H1 (cell line): Measurements from ENCODE around the gene RPTN. TPM values are rescaled to one million over a fixed set of nuclear protein-coding genes. Genes with fewer than 3 reads are reported as not detected.

Source experiments
- CTCF ChIA-PET: fragments of 300-600 bp; sonication (Branson Sonifier 250); formaldehyde crosslinking; loops from one replicate; lab custom pipeline; 2021; ENCODE audit not compliant: partially characterized antibody; lab: Charles Lee
- POLR2A ChIA-PET: fragments of 300-600 bp; sonication (Branson Sonifier 250); formaldehyde crosslinking; loops from one replicate; lab custom pipeline; 2021; ENCODE audit warnings: inconsistent platforms; ENCODE audit not compliant: partially characterized antibody; lab: Charles Lee
- DNase-seq, 2 experiments: peaks; one replicate each; pipeline versions ENCODE4 v3.0.0 to v3.0.0-alpha.2; 2010 to 2022; ENCODE audit warnings: low spot score in 2 of 2, low read depth in 1 of 2, mixed read lengths in 1 of 2
- FAIRE-seq: peaks from 2 replicates; lab custom pipeline; 2011; peaks lifted over from hg19 to GRCh38; lab: Jason Lieb, UNC
- H2AFZ ChIP-seq: 2 replicates; pipeline ENCODE4 v1.8.1; 2012; ENCODE audit warnings: low read length, inconsistent platforms
- H2AK5ac ChIP-seq: 2 replicates; pipeline ENCODE4 v1.6.1; 2013; ENCODE audit warnings: low read depth, low read length
- H2BK120ac ChIP-seq: replicated peaks from 2 replicates; pipeline ENCODE3; 2013; ENCODE audit warnings: low read depth, low read length, inconsistent platforms
- H2BK12ac ChIP-seq: 2 replicates; pipeline ENCODE4 v1.6.1; 2013; ENCODE audit warnings: low read depth, low read length
- H2BK15ac ChIP-seq: 2 replicates; pipeline ENCODE4 v1.6.1; 2013; ENCODE audit warnings: low read length
- H2BK20ac ChIP-seq: 2 replicates; pipeline ENCODE4 v1.6.1; 2013; ENCODE audit warnings: low read length
- H2BK5ac ChIP-seq: 2 replicates; pipeline ENCODE4 v1.6.1; 2013; ENCODE audit warnings: low read depth, low read length
- H3K14ac ChIP-seq: 2 replicates; pipeline ENCODE4 v1.6.1; 2013; ENCODE audit warnings: inconsistent platforms; ENCODE audit not compliant: insufficient read length
- H3K18ac ChIP-seq: 2 replicates; pipeline ENCODE4 v1.6.1; 2013; ENCODE audit warnings: low read length; ENCODE audit errors: extremely low read depth
- H3K23ac ChIP-seq: 2 replicates; pipeline ENCODE4 v1.6.1; 2013; ENCODE audit warnings: inconsistent platforms; ENCODE audit not compliant: insufficient read length
- H3K23me2 ChIP-seq: 2 replicates; pipeline ENCODE4 v1.6.1; 2013; ENCODE audit warnings: low read depth, low read length
- H3K27ac ChIP-seq: 2 replicates; pipeline ENCODE4 v1.6.1; 2011; ENCODE audit warnings: low read depth, low read length, inconsistent platforms
- H3K27me3 ChIP-seq, 4 experiments: replicated peaks in 1 of 4; 1 replicate in 1 of 4; 2 replicates in 3 of 4; pipeline versions ENCODE4 v1.6.1 to v1.8.1; 2011 to 2013; ENCODE audit warnings: low read length in 3 of 4, mild to moderate bottlenecking in 3 of 4, inconsistent platforms in 2 of 4, mixed read lengths in 2 of 4, moderate library complexity in 1 of 4; ENCODE audit not compliant: control insufficient read depth in 3 of 4, insufficient read depth in 3 of 4; ENCODE audit errors: extremely low read depth in 1 of 4
- H3K36me3 ChIP-seq, 4 experiments: 2 replicates each; pipeline versions ENCODE4 v1.6.1 to v1.8.1; 2011 to 2013; ENCODE audit warnings: mild to moderate bottlenecking in 4 of 4, low read length in 3 of 4, moderate library complexity in 2 of 4, control low read depth in 1 of 4, inconsistent platforms in 1 of 4; ENCODE audit not compliant: insufficient read depth in 4 of 4, control insufficient read depth in 2 of 4
- H3K4ac ChIP-seq: replicated peaks from 2 replicates; pipeline ENCODE3; 2013; ENCODE audit warnings: low read length, low read depth, mixed read lengths, inconsistent platforms; ENCODE audit not compliant: insufficient read length
- H3K4me1 ChIP-seq, 4 experiments: replicated peaks in 1 of 4; 1 replicate in 1 of 4; 2 replicates in 3 of 4; pipeline versions ENCODE4 v1.6.1 to v1.8.1; 2011 to 2013; ENCODE audit warnings: low read length in 3 of 4, inconsistent platforms in 2 of 4, mixed read lengths in 1 of 4; ENCODE audit not compliant: insufficient read depth in 4 of 4, control insufficient read depth in 3 of 4
- H3K4me2 ChIP-seq, 2 experiments: 2 replicates each; pipeline versions ENCODE4 v1.6.1 to v1.8.1; 2011 to 2013; ENCODE audit warnings: low read depth in 2 of 2, low read length in 2 of 2, control low read depth in 1 of 2, inconsistent platforms in 1 of 2, mild to moderate bottlenecking in 1 of 2; ENCODE audit not compliant: insufficient read depth in 1 of 2
- H3K4me3 ChIP-seq, 4 experiments: fragments of 200-600, 300-600 bp in 1 of 4; sonication (generic), shearing (Covaris generic), sonication (Bioruptor Twin) in 1 of 4; 2 replicates each; pipeline versions ENCODE4 v1.5.1 to v1.8.1; 2011 to 2016; ENCODE audit warnings: low read length in 4 of 4, low read depth in 3 of 4, control low read depth in 2 of 4, inconsistent platforms in 2 of 4, mild to moderate bottlenecking in 2 of 4, mixed read lengths in 1 of 4, moderate library complexity in 1 of 4; ENCODE audit not compliant: insufficient read depth in 2 of 4; ENCODE audit errors: extremely low read depth in 1 of 4
- H3K56ac ChIP-seq: replicated peaks from 2 replicates; pipeline ENCODE3; 2013; ENCODE audit warnings: low read depth, mild to moderate bottlenecking, mixed read lengths, low read length, inconsistent platforms; ENCODE audit not compliant: insufficient read length
- H3K79me1 ChIP-seq: 2 replicates; pipeline ENCODE4 v1.6.1; 2013; ENCODE audit warnings: low read depth, low read length, control low read depth
- H3K79me2 ChIP-seq, 2 experiments: 2 replicates each; pipeline versions ENCODE4 v1.6.1 to v1.8.1; 2012 to 2013; ENCODE audit warnings: low read length in 2 of 2, mild to moderate bottlenecking in 2 of 2, inconsistent platforms in 1 of 2; ENCODE audit not compliant: insufficient read depth in 2 of 2, control insufficient read depth in 1 of 2
- H3K9ac ChIP-seq, 4 experiments: replicated peaks in 1 of 4; 1 replicate in 1 of 4; 2 replicates in 3 of 4; pipeline versions ENCODE4 v1.6.1 to v1.8.1; 2011 to 2013; ENCODE audit warnings: low read depth in 3 of 4, low read length in 3 of 4, control low read depth in 2 of 4, mild to moderate bottlenecking in 2 of 4, moderate library complexity in 2 of 4, inconsistent platforms in 1 of 4; ENCODE audit errors: extremely low read depth in 1 of 4
- H3K9me3 ChIP-seq, 2 experiments: 2 replicates each; pipeline versions ENCODE4 v1.6.1 to v1.8.1; 2012 to 2013; ENCODE audit warnings: mild to moderate bottlenecking in 2 of 2, moderate library complexity in 2 of 2, control low read depth in 1 of 2, inconsistent platforms in 1 of 2, low read depth in 1 of 2, low read length in 1 of 2, mixed read lengths in 1 of 2; ENCODE audit not compliant: insufficient read depth in 2 of 2
- H4K20me1 ChIP-seq, 2 experiments: replicated peaks in 1 of 2; 2 replicates each; pipeline versions ENCODE3 to v1.8.1; 2011 to 2013; ENCODE audit warnings: inconsistent platforms in 2 of 2, low read length in 2 of 2, mild to moderate bottlenecking in 1 of 2; ENCODE audit not compliant: insufficient read depth in 2 of 2, control insufficient read depth in 1 of 2
- H4K5ac ChIP-seq: 2 replicates; pipeline ENCODE4 v1.6.1; 2013; ENCODE audit warnings: low read length, low read depth, mixed read lengths, inconsistent platforms; ENCODE audit not compliant: insufficient read length
- H4K8ac ChIP-seq: 2 replicates; pipeline ENCODE4 v1.8.0; 2013; ENCODE audit warnings: mild to moderate bottlenecking, moderate library complexity, low read length, inconsistent platforms; ENCODE audit not compliant: insufficient read depth; ENCODE audit errors: extremely low read depth
- H4K91ac ChIP-seq: replicated peaks from 2 replicates; pipeline ENCODE3; 2013; ENCODE audit warnings: low read length, mixed read lengths, inconsistent platforms; ENCODE audit not compliant: insufficient read length
- SAP30 ChIP-seq: fragments of 300-600 bp; sonication (generic); IDR thresholded peaks from 2 replicates; pipeline ENCODE4 v1.7.1; 2012; ENCODE audit warnings: low read length, moderate library complexity, mild to moderate bottlenecking, inconsistent platforms; ENCODE audit not compliant: insufficient read depth, insufficient replicate concordance
- polyA plus RNA-seq, 7 experiments: library from polyadenylated mRNA; depleted of rRNA in 3 of 7; stranded (reverse) in 5 of 7; unstranded in 2 of 7; fragments of >200 nt in 5 of 7; fragments of 200-250 nt in 2 of 7; gene quantifications; 1 replicate in 5 of 7; 2 replicates in 1 of 7; 4 replicates in 1 of 7; pipeline versions ENCODE4 v1.2.1 to v1.2.3, GENCODE V29; 2011 to 2013; ENCODE audit warnings: missing spikeins in 2 of 7, mixed read lengths in 2 of 7
- total RNA-seq: library from RNA; stranded (reverse); fragmentation: NEBNext Ultra II Directional; extraction: Animal tissue kit (Norgen Biotek cat#: 25700); gene quantifications from 2 replicates; pipeline ENCODE4 v1.2.1, GENCODE V29; 2021

RPTN gene
- total and polyA plus RNA-seq, 2 of the 8 experiments (the other 6 are each of a cell fraction or from before 2014, with no cell fraction given): not detected

GRCh38 chr1:152197361-152197941, 38.4 kb upstream of the RPTN start:
- H3K36me3 ChIP-seq: no peaks in the 10 kb centered on the region
- no peak overlapping the region for H3K23ac ChIP-seq
- H3K14ac ChIP-seq: no peak overlapping the region
- no peak overlapping the region for H3K4me3 ChIP-seq
- no peak overlapping the region for H3K56ac ChIP-seq
- H3K79me1 ChIP-seq: no peaks in the 10 kb centered on the region
- POLR2A ChIA-PET: no interaction called here
- no peaks in the 10 kb centered on the region for H4K20me1 ChIP-seq
- H4K8ac ChIP-seq: no peak overlapping the region
- DNase-seq (no peak), FAIRE-seq (no peak)
- H3K9ac ChIP-seq: no peak overlapping the region
- H2BK12ac ChIP-seq: no peak overlapping the region
- H2BK5ac ChIP-seq: no peak overlapping the region
- H4K5ac ChIP-seq: no peak overlapping the region
- no peak overlapping the region for H2BK20ac ChIP-seq
- H4K91ac ChIP-seq: no peak overlapping the region
- no peak overlapping the region for H2BK120ac ChIP-seq
- no peaks in the 10 kb centered on the region for H3K79me2 ChIP-seq
- no peaks in the 10 kb centered on the region for H3K4me1 ChIP-seq
- no peak overlapping the region for H2AK5ac ChIP-seq
- H3K4me2 ChIP-seq: no peak overlapping the region
- H2BK15ac ChIP-seq: no peak overlapping the region
- peaks cover 37 to 63% of the 10 kb centered on the region in 2 experiments for H3K9me3 ChIP-seq
- no peak overlapping the region for H3K18ac ChIP-seq
- no peaks in the 10 kb centered on the region for H3K27me3 ChIP-seq
- CTCF ChIA-PET: no interaction called here
- no peak overlapping the region for H3K4ac ChIP-seq
- H3K23me2 ChIP-seq: no peaks in the 10 kb centered on the region
- no peak overlapping the region for H3K27ac ChIP-seq
- no peak overlapping the region for H2AFZ ChIP-seq
- TF ChIP-seq SAP30: no peak
